SK-N-SH (cell line): Measurements from ENCODE around the gene RAD9B. TPM values are rescaled to one million over a fixed set of nuclear protein-coding genes. Genes with fewer than 3 reads are reported as not detected.

Experiments
- CTCF ChIA-PET: fragments of 300-600, 350-600 bp; formaldehyde crosslinking; extraction: SDS; loops from one replicate; lab custom pipeline; 2021; lab: Yijun Ruan, JAX
- POLR2A ChIA-PET: fragments of 350-600 bp; sonication (Branson Sonifier 250); formaldehyde crosslinking; extraction: SDS; loops from one replicate; lab custom pipeline; 2020; ENCODE audit warnings: antibody characterized with exemption, inconsistent platforms; lab: Yijun Ruan, JAX
- DNase-seq: peaks from one replicate; pipeline ENCODE4 v3.0.0; 2012
- H2AFZ ChIP-seq: fragments of 200-600 bp; sonication (generic); 2 replicates; pipeline ENCODE4 v1.8.1; 2016; ENCODE audit warnings: antibody characterized with exemption, mild to moderate bottlenecking, low read depth
- H3F3A ChIP-seq: fragments of 200-600 bp; sonication (generic); replicated peaks from 2 replicates; pipeline ENCODE3; 2016; ENCODE audit warnings: antibody characterized with exemption, mild to moderate bottlenecking; ENCODE audit not compliant: insufficient read depth
- H3K27ac ChIP-seq, 2 experiments: fragments of 200-500 bp in 1 of 2; fragments of 200-600 bp in 1 of 2; sonication (Bioruptor generic) in 1 of 2; sonication (generic), shearing (Covaris generic) in 1 of 2; 2 replicates each; pipeline versions ENCODE4 v1.5.1 to v1.6.1; 2014 to 2016; ENCODE audit warnings: low read depth in 2 of 2, inconsistent platforms in 1 of 2, low read length in 1 of 2, mild to moderate bottlenecking in 1 of 2, mixed read lengths in 1 of 2
- H3K27me3 ChIP-seq: fragments of 200-600 bp; sonication (generic), shearing (Covaris generic); 2 replicates; pipeline ENCODE4 v1.6.1; 2016; ENCODE audit warnings: mixed run types; ENCODE audit not compliant: insufficient read depth
- H3K36me3 ChIP-seq, 2 experiments: fragments of 200-500 bp in 1 of 2; fragments of 200-600 bp in 1 of 2; sonication (Bioruptor generic) in 1 of 2; sonication (generic) in 1 of 2; replicated peaks in 1 of 2; 2 replicates each; pipeline versions ENCODE3 to v1.5.1; 2014 to 2016; ENCODE audit warnings: low read length in 1 of 2, mild to moderate bottlenecking in 1 of 2; ENCODE audit not compliant: insufficient read depth in 2 of 2, control insufficient read depth in 1 of 2
- H3K4me1 ChIP-seq, 2 experiments: fragments of 200-500 bp in 1 of 2; fragments of 200-600 bp in 1 of 2; sonication (Bioruptor generic) in 1 of 2; sonication (generic), shearing (Covaris generic) in 1 of 2; 2 replicates each; pipeline versions ENCODE4 v1.5.1 to v1.6.1; 2014 to 2016; ENCODE audit warnings: low read depth in 1 of 2, low read length in 1 of 2, mixed run types in 1 of 2; ENCODE audit not compliant: insufficient read depth in 2 of 2, control insufficient read depth in 1 of 2
- H3K4me2 ChIP-seq: fragments of 200-600 bp; sonication (generic), shearing (Covaris generic); 2 replicates; pipeline ENCODE4 v1.6.1; 2017; ENCODE audit warnings: mixed run types
- H3K4me3 ChIP-seq, 2 experiments: fragments of 200-500 bp in 1 of 2; fragments of 200-600 bp in 1 of 2; sonication (Bioruptor generic) in 1 of 2; sonication (generic), shearing (Covaris generic) in 1 of 2; 2 replicates each; pipeline versions ENCODE4 v1.5.1 to v1.8.1; 2014 to 2016; ENCODE audit warnings: low read depth in 2 of 2, inconsistent platforms in 1 of 2, low read length in 1 of 2, mild to moderate bottlenecking in 1 of 2, mixed read lengths in 1 of 2, moderate library complexity in 1 of 2
- H3K79me2 ChIP-seq: fragments of 200-600 bp; sonication (generic); 2 replicates; pipeline ENCODE4 v1.8.1; 2017; ENCODE audit warnings: mild to moderate bottlenecking; ENCODE audit not compliant: insufficient read depth
- H3K9ac ChIP-seq: fragments of 200-600 bp; sonication (generic); 2 replicates; pipeline ENCODE4 v1.6.1; 2017; ENCODE audit warnings: mixed run types
- H3K9me2 ChIP-seq: fragments of 200-600 bp; sonication (generic); 2 replicates; pipeline ENCODE4 v1.6.1; 2017; ENCODE audit warnings: mixed run types
- H3K9me3 ChIP-seq: fragments of 200-600 bp; sonication (generic); 2 replicates; pipeline ENCODE4 v1.6.1; 2017; ENCODE audit warnings: mixed run types, mild to moderate bottlenecking, moderate library complexity
- H4K20me1 ChIP-seq: fragments of 200-600 bp; sonication (generic); 2 replicates; pipeline ENCODE4 v1.6.1; 2017; ENCODE audit warnings: mild to moderate bottlenecking, mixed run types; ENCODE audit not compliant: insufficient read depth
- CTCF ChIP-seq: fragments of 200-600 bp; sonication (generic); IDR thresholded peaks from 2 replicates; pipeline ENCODE4 v1.6.1; 2017; ENCODE audit warnings: antibody characterized with exemption, mild to moderate bottlenecking, moderate library complexity
- FOSL2 ChIP-seq: IDR thresholded peaks from 2 replicates; pipeline ENCODE4 v1.4.0; 2012; ENCODE audit warnings: low read depth, mild to moderate bottlenecking, moderate library complexity, borderline replicate concordance
- FOXJ3 ChIP-seq: sonication (generic); formaldehyde crosslinking; IDR thresholded peaks from 2 replicates; pipeline ENCODE4 v1.5.1; 2020; ENCODE audit warnings: mild to moderate bottlenecking, missing genetic modification reagents
- GATA2 ChIP-seq: sonication (generic); formaldehyde crosslinking; IDR thresholded peaks from 2 replicates; pipeline ENCODE4 v1.5.0; 2020; ENCODE audit warnings: mild to moderate bottlenecking, missing genetic modification reagents
- JUND ChIP-seq: IDR thresholded peaks from 2 replicates; pipeline ENCODE4 v1.4.0; 2012
- MAX ChIP-seq: IDR thresholded peaks from 2 replicates; pipeline ENCODE4 v1.4.0; 2012; ENCODE audit warnings: low read depth
- NRF1 ChIP-seq: IDR thresholded peaks from 2 replicates; pipeline ENCODE4 v1.6.1; 2012; ENCODE audit warnings: low read depth, mild to moderate bottlenecking, low read length
- POLR2AphosphoS5 ChIP-seq: IDR thresholded peaks from 2 replicates; pipeline ENCODE4 v1.6.1; 2012; ENCODE audit warnings: low read depth, low read length
- RAD21 ChIP-seq: IDR thresholded peaks from 2 replicates; pipeline ENCODE4 v1.6.1; 2012; ENCODE audit warnings: mild to moderate bottlenecking, low read length
- RCOR1 ChIP-seq: fragments of 150-350 bp; IDR thresholded peaks from 2 replicates; pipeline ENCODE4 v1.6.1; 2017; ENCODE audit warnings: antibody characterized with exemption, low read length
- RFX5 ChIP-seq: IDR thresholded peaks from 2 replicates; pipeline ENCODE4 v1.6.1; 2012; ENCODE audit warnings: mild to moderate bottlenecking, improper control_type of control experiment, low read length
- RXRA ChIP-seq: IDR thresholded peaks from 2 replicates; pipeline ENCODE4 v1.4.0; 2012; ENCODE audit warnings: low read depth, mild to moderate bottlenecking, borderline replicate concordance
- SIN3A ChIP-seq: IDR thresholded peaks from 2 replicates; pipeline ENCODE4 v1.6.1; 2012; ENCODE audit warnings: low read depth, mild to moderate bottlenecking, low read length, moderate library complexity, borderline replicate concordance
- SMC3 ChIP-seq: IDR thresholded peaks from 2 replicates; pipeline ENCODE4 v1.6.1; 2012; ENCODE audit warnings: low read depth, low read length, improper control_type of control experiment
- TAF1 ChIP-seq: IDR thresholded peaks from 2 replicates; pipeline ENCODE4 v1.6.1; 2012; ENCODE audit warnings: low read depth, mild to moderate bottlenecking, low read length, moderate library complexity, borderline replicate concordance
- TEAD4 ChIP-seq: IDR thresholded peaks from 2 replicates; pipeline ENCODE4 v1.4.0; 2012; ENCODE audit warnings: mild to moderate bottlenecking, borderline replicate concordance; ENCODE audit not compliant: insufficient read depth
- YY1 ChIP-seq: IDR thresholded peaks from 2 replicates; pipeline ENCODE4 v1.4.0; 2012; ENCODE audit warnings: low read depth, mild to moderate bottlenecking
- ZBTB33 ChIP-seq: IDR thresholded peaks from 2 replicates; pipeline ENCODE4 v1.4.0; 2012; ENCODE audit warnings: low read depth, borderline replicate concordance
- WGBS: methylation state at CpG from one replicate; pipeline ENCODE4 v1.1.6; 2017; ENCODE audit warnings: low lambda C conversion rate; 5-methylcytosine and 5-hydroxymethylcytosine counted together
- polyA plus RNA-seq, 3 experiments: library from polyadenylated mRNA; depleted of rRNA; stranded (reverse); fragments of >200 nt; gene quantifications; 2 replicates each; pipeline ENCODE4 v1.2.3, GENCODE V29; 2012
- TF ChIP-seq, protein P1 (sequence below): fragments of 150-350 bp; IDR thresholded peaks from 2 replicates; pipeline ENCODE4 v1.6.1; 2016; ENCODE audit warnings: mild to moderate bottlenecking, low read depth, low read length

The RAD9B gene
- polyA plus RNA-seq, 1 of the 3 experiments (the other 2 are of a cell fraction) = 0.20 TPM

GRCh38 chr12:110468214-110469048, 33.7 kb upstream of the RAD9B start, which contains the start of the genes FAM216A and GPN3 (continued):
- TF ChIP-seq SIN3A (no peak; the same call in none of the 2 replicates), TEAD4 (peak; percentile 47), NRF1 (peak; percentile 49; the same call in 1 of the 2 replicates), RXRA (no peak), JUND (no peak), GATA2 (CRISPR knock-in tag) (peak; percentile 46; the same call in 1 of the 2 replicates), RCOR1 (peak; percentile 38; the same call in 1 of the 2 replicates), ZBTB33 (peak; percentile 94)
- TF ChIP-seq, protein P1, sequence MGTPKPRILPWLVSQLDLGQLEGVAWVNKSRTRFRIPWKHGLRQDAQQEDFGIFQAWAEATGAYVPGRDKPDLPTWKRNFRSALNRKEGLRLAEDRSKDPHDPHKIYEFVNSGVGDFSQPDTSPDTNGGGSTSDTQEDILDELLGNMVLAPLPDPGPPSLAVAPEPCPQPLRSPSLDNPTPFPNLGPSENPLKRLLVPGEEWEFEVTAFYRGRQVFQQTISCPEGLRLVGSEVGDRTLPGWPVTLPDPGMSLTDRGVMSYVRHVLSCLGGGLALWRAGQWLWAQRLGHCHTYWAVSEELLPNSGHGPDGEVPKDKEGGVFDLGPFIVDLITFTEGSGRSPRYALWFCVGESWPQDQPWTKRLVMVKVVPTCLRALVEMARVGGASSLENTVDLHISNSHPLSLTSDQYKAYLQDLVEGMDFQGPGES = no peak

DNA sequence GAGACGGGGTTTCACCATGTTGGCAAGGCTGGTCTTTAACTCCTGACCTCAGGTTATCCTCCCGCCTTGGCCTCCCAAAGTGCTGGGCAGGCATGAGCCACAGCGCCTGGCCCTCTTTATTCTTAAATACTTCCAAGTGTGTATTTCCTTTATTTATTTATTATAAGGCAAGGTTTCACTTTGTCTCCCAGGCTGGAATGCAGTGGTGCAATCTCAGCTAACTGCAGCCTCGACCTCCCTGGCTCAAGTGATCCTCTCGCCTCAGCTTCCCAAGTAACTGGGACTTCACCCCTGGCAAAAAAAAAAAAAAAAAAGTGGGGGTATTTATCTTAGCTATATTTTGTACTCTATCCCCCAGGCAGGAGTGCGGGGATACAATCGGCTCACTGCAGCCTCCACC, 26.7 kb upstream of the RAD9B start:
- no peaks in the 10 kb centered on the region for H3K9me2 ChIP-seq
- no peaks in the 10 kb centered on the region for H3K27me3 ChIP-seq
- H3K4me2 ChIP-seq = no peak overlapping the region
- H3K27ac ChIP-seq = no peak overlapping the region
- no peak overlapping the region for H3K4me3 ChIP-seq
- H3K4me1 ChIP-seq = no peaks in the 10 kb centered on the region
- no peaks in the 10 kb centered on the region for H4K20me1 ChIP-seq
- H3K9me3 ChIP-seq = no peaks in the 10 kb centered on the region
- no peak for DNase-seq
- TF ChIP-seq MAX = no peak
- no peak for TF ChIP-seq ZBTB33
- no peak for TF ChIP-seq SMC3
- TF ChIP-seq TEAD4 = no peak
- no peak for TF ChIP-seq SIN3A
- TF ChIP-seq POLR2AphosphoS5 = no peak
- TF ChIP-seq RFX5 = no peak
- TF ChIP-seq CTCF = no peak
- no peak for TF ChIP-seq FOXJ3 (CRISPR knock-in tag)
- no peak for TF ChIP-seq YY1
- no peak for TF ChIP-seq TAF1
- TF ChIP-seq JUND = no peak
- no peak for TF ChIP-seq RAD21
- no peak for TF ChIP-seq FOSL2
- no peak for TF ChIP-seq RCOR1
- WGBS = 96% methylated on average over 7 of the region's 7 CpGs
- H2AFZ ChIP-seq = no peak overlapping the region
- POLR2A ChIA-PET = interaction anchor here (1.0 kb wide), 1 partner anchor 195 kb away, joined by 3 read pairs; no protein-coding TSS in a partner anchor
- peaks cover 8% of the 10 kb centered on the region for H3F3A ChIP-seq
- H3K79me2 ChIP-seq = peaks cover 25% of the 10 kb centered on the region; the same call in 1 of the 2 replicates
- no peak overlapping the region for H3K9ac ChIP-seq
- H3K36me3 ChIP-seq = peaks cover 5 to 15% of the 10 kb centered on the region in 2 experiments
- CTCF ChIA-PET = interaction anchor here (1.2 kb wide), 1 partner anchor 25 kb away, joined by 3 read pairs; the partner anchor contains the start of gene ARPC3
